ENCODE results near the gene DIAPH2. TPM values are rescaled to one million over a fixed set of nuclear protein-coding genes. Genes with fewer than 3 reads are reported as not detected.

Gene DIAPH2
- total and polyA plus RNA-seq, 2 experiments from 2014 or later: 16.2 to 56.6 TPM

- DNase-seq (ENCODE audit: low spot score): no peak
- peaks cover 12% of the 10 kb centered on the region; the same call in 2 of the 3 replicates for H3K36me3 Mint-ChIP-seq (ENCODE audit: low read depth)
- no peak overlapping the region for H3K27ac ChIP-seq (ENCODE audit: low read depth)
- no peak overlapping the region for H3K4me2 ChIP-seq
- H4K20me1 ChIP-seq (replicated peaks; ENCODE audit: insufficient read depth): no peaks in the 10 kb centered on the region
- no peaks in the 10 kb centered on the region for H3K9me2 ChIP-seq (ENCODE audit: insufficient read depth)
- H3K27ac Mint-ChIP-seq: no peak overlapping the region
- no peak overlapping the region for H2AFZ ChIP-seq
- peaks cover 21% of the 10 kb centered on the region for H3K4me1 Mint-ChIP-seq
- no peaks in the 10 kb centered on the region for H3K27me3 ChIP-seq (ENCODE audit: insufficient read depth)
- H3K79me2 ChIP-seq (replicated peaks; ENCODE audit: insufficient read depth): 0 out of 2 replicates have a peak, but pooled peaks cover 4% of the 10 kb centered on the region
- peaks cover 15% of the 10 kb centered on the region for H3K4me1 ChIP-seq (ENCODE audit: insufficient read depth)
- ATAC-seq: no peak
- H3F3A ChIP-seq (replicated peaks; ENCODE audit: low read depth): no peaks in the 10 kb centered on the region
- H3K9me3 Mint-ChIP-seq: no peaks in the 10 kb centered on the region
- TF ChIP-seq EZH2 (IDR thresholded peaks at IDR 0.05; ENCODE audit: low read depth, unreplicated experiment) (no peak), EZH2phosphoT487 (IDR thresholded peaks at IDR 0.05; ENCODE audit: unreplicated experiment) (no peak), JUNB (IDR thresholded peaks at IDR 0.05; ENCODE audit: unreplicated experiment) (no peak)
- H3K36me3 ChIP-seq (ENCODE audit: insufficient read depth): no peaks in the 10 kb centered on the region; the same call in 1 of the 2 replicates
- H3K27me3 Mint-ChIP-seq (ENCODE audit: insufficient read depth, low read depth, poor library complexity): no peaks in the 10 kb centered on the region
- H3K4me3 ChIP-seq: no peak overlapping the region
- no peak overlapping the region for H3K4me3 Mint-ChIP-seq
Measured at GRCh38 chrX:97369947-97370346, 685.3 kb downstream of the DIAPH2 start.

GRCh38 chrX:97372001-97372766 lies 687.5 kb downstream of the DIAPH2 start:
- Histone ChIP-seq H4K20me1 (replicated peaks; ENCODE audit: insufficient read depth) (no peaks in the 10 kb centered on the region), H3K27ac (ENCODE audit: low read depth) (peak overlapping the region; percentile 74; the same call in 1 of the 2 replicates), H3K4me1 (ENCODE audit: insufficient read depth) (peaks cover 15% of the 10 kb centered on the region), H3K9me2 (ENCODE audit: insufficient read depth) (no peaks in the 10 kb centered on the region), H3K4me3 (no peak overlapping the region), H3K79me2 (replicated peaks; ENCODE audit: insufficient read depth) (no peaks in the 10 kb centered on the region), H3K36me3 (ENCODE audit: insufficient read depth) (no peaks in the 10 kb centered on the region; the same call in 1 of the 2 replicates), H2AFZ (no peak overlapping the region), H3K27me3 (ENCODE audit: insufficient read depth) (no peaks in the 10 kb centered on the region), H3F3A (replicated peaks; ENCODE audit: low read depth) (no peaks in the 10 kb centered on the region), H3K4me2 (no peak overlapping the region; the same call in 1 of the 2 replicates)
- Mint-ChIP-seq H3K36me3 (ENCODE audit: low read depth) (peaks cover 12% of the 10 kb centered on the region; the same call in 2 of the 3 replicates), H3K9me3 (no peaks in the 10 kb centered on the region), H3K4me3 (no peak overlapping the region), H3K27ac (no peak overlapping the region), H3K4me1 (peaks cover 21% of the 10 kb centered on the region), H3K27me3 (ENCODE audit: insufficient read depth, low read depth, poor library complexity) (no peaks in the 10 kb centered on the region)
- TF ChIP-seq EZH2phosphoT487 (IDR thresholded peaks at IDR 0.05; ENCODE audit: unreplicated experiment): no peak
- no peak for TF ChIP-seq EZH2 (IDR thresholded peaks at IDR 0.05; ENCODE audit: low read depth, unreplicated experiment)
- TF ChIP-seq, protein P1, sequence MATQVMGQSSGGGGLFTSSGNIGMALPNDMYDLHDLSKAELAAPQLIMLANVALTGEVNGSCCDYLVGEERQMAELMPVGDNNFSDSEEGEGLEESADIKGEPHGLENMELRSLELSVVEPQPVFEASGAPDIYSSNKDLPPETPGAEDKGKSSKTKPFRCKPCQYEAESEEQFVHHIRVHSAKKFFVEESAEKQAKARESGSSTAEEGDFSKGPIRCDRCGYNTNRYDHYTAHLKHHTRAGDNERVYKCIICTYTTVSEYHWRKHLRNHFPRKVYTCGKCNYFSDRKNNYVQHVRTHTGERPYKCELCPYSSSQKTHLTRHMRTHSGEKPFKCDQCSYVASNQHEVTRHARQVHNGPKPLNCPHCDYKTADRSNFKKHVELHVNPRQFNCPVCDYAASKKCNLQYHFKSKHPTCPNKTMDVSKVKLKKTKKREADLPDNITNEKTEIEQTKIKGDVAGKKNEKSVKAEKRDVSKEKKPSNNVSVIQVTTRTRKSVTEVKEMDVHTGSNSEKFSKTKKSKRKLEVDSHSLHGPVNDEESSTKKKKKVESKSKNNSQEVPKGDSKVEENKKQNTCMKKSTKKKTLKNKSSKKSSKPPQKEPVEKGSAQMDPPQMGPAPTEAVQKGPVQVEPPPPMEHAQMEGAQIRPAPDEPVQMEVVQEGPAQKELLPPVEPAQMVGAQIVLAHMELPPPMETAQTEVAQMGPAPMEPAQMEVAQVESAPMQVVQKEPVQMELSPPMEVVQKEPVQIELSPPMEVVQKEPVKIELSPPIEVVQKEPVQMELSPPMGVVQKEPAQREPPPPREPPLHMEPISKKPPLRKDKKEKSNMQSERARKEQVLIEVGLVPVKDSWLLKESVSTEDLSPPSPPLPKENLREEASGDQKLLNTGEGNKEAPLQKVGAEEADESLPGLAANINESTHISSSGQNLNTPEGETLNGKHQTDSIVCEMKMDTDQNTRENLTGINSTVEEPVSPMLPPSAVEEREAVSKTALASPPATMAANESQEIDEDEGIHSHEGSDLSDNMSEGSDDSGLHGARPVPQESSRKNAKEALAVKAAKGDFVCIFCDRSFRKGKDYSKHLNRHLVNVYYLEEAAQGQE (IDR thresholded peaks at IDR 0.05; ENCODE audit: unreplicated experiment): no peak
- no peak for TF ChIP-seq CREB1 (CRISPR knock-in tag; IDR thresholded peaks at IDR 0.05; ENCODE audit: low read depth)
- no peak for DNase-seq (ENCODE audit: low spot score)
- no peak for ATAC-seq

Data from GM23338 (cell line).